Panc1 (cell line): ENCODE data around the gene SLC9C1. TPM values are rescaled to one million over a fixed set of nuclear protein-coding genes. Genes with fewer than 3 reads are reported as not detected.

Source experiments
- ATAC-seq: fragments of 200-7000 bp; cut with Tn5 transposase; 2 replicates; pipeline ENCODE4 v1.9.1; 2020; ENCODE audit warnings: mild to moderate bottlenecking, moderate library complexity
- BruUV-seq: library from RNA; stranded (reverse); fragments of 400-500 nt; replicated peaks from 2 replicates; lab custom pipeline; 2021; lab: Mats Ljungman, UMichigan
- CTCF ChIA-PET: fragments of 300-600 bp; sonication (Branson Sonifier 250); formaldehyde crosslinking; loops from one replicate; lab custom pipeline; 2022; ENCODE audit warnings: antibody characterized with exemption; lab: Charles Lee
- POLR2A ChIA-PET: fragments of 300-600 bp; sonication (Branson Sonifier 250); formaldehyde crosslinking; loops from one replicate; lab custom pipeline; 2022; ENCODE audit warnings: antibody characterized with exemption; lab: Charles Lee
- DNase-seq: peaks from one replicate; pipeline ENCODE4 v3.0.0-alpha.2; 2010; ENCODE audit warnings: low read depth, low spot score
- H3K27ac ChIP-seq: 2 replicates; pipeline ENCODE4 v1.5.1; 2011; ENCODE audit warnings: mild to moderate bottlenecking, low read length, inconsistent platforms
- H3K27me3 ChIP-seq: fragments of 200-500 bp; sonication (Bioruptor generic); 2 replicates; pipeline ENCODE4 v1.6.0; 2014; ENCODE audit warnings: low read length, inconsistent platforms; ENCODE audit not compliant: control insufficient read depth, insufficient read depth
- H3K36me3 ChIP-seq: fragments of 200-500 bp; sonication (Bioruptor generic); 2 replicates; pipeline ENCODE4 v1.5.1; 2014; ENCODE audit warnings: inconsistent platforms, mild to moderate bottlenecking, low read length, moderate library complexity; ENCODE audit not compliant: control insufficient read depth, insufficient read depth
- H3K4me1 ChIP-seq: 2 replicates; pipeline ENCODE4 v1.5.1; 2011; ENCODE audit warnings: inconsistent platforms, mild to moderate bottlenecking, low read length, moderate library complexity; ENCODE audit not compliant: control insufficient read depth, insufficient read depth
- H3K4me3 ChIP-seq, 2 experiments: 2 replicates each; pipeline ENCODE4 v1.5.1; 2011 to 2012; ENCODE audit warnings: low read depth in 2 of 2, low read length in 2 of 2, mild to moderate bottlenecking in 2 of 2, inconsistent platforms in 1 of 2, moderate library complexity in 1 of 2
- H3K9me3 ChIP-seq: fragments of 200-500 bp; sonication (Bioruptor generic); 2 replicates; pipeline ENCODE4 v1.5.1; 2014; ENCODE audit warnings: low read depth, mild to moderate bottlenecking, inconsistent platforms, low read length, moderate library complexity; ENCODE audit not compliant: control insufficient read depth, insufficient read depth
- CTCF ChIP-seq: fragments of 450-650 bp; IDR thresholded peaks from 2 replicates; pipeline ENCODE4 v1.5.1; 2017; ENCODE audit warnings: mild to moderate bottlenecking
- POLR2AphosphoS5 ChIP-seq: IDR thresholded peaks from 2 replicates; pipeline ENCODE4 v1.6.1; 2012; ENCODE audit warnings: mild to moderate bottlenecking, low read depth, low read length, moderate library complexity
- SIN3A ChIP-seq: IDR thresholded peaks from 2 replicates; pipeline ENCODE4 v1.6.1; 2012; ENCODE audit warnings: low read depth, mild to moderate bottlenecking, low read length, moderate library complexity, borderline replicate concordance; ENCODE audit not compliant: insufficient read depth
- TCF7L2 ChIP-seq: IDR thresholded peaks from 2 replicates; pipeline ENCODE4 v1.6.1; 2011; ENCODE audit warnings: mild to moderate bottlenecking, low read depth, low read length, inconsistent platforms
- in situ Hi-C: cut with HindIII; loops from 2 replicates; pipeline ENCODE4 v1.10.0; 2016; ENCODE audit warnings: low sequenced_read_pairs, low pct_unique_long_range_greater_than_20kb
- intact Hi-C: fragments of 100-400 bp; cut with micrococcal nuclease; formaldehyde crosslinking; loops from one replicate; pipeline ENCODE4 v1.10.0; 2022; ENCODE audit not compliant: unreplicated experiment
- total RNA-seq: library from RNA; stranded (reverse); gene quantifications from one replicate; pipeline ENCODE4 v1.2.1, GENCODE V29; 2021; ENCODE audit not compliant: unreplicated experiment
- TF ChIP-seq, protein P1 (sequence below), 2 experiments: IDR thresholded peaks; 2 replicates each; pipeline ENCODE4 v1.6.1; 2011 to 2012; ENCODE audit warnings: low read depth in 2 of 2, control low read depth in 1 of 2, low read length in 1 of 2, mild to moderate bottlenecking in 1 of 2, moderate library complexity in 1 of 2; ENCODE audit not compliant: insufficient read depth in 1 of 2

Gene SLC9C1
- total RNA-seq, 1 experiment from 2014 or later = not detected

DNA sequence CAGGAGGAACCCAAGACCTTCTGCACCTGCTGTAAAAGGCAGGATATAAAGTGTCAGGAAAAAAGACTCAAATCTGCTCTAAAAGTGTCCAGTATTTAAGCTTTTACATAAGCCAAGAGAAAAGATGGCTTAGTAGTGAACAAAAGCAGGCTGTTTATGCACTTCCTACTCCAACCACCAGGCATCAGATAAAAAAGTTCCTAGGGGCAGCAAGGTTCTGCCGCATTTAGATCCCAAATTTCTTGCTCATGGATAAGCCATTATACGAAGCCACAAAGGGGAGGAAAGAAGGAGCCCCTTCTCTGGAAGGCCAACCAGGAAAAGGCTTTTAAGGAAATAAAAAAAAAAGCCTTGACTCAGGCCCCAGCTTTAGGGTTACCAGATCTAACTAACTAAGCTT lies 10.6 kb upstream of the SLC9C1 start:
- Histone ChIP-seq H3K4me1 (no peaks in the 10 kb centered on the region), H3K36me3 (no peaks in the 10 kb centered on the region), H3K4me3 (no peak overlapping the region), H3K27me3 (no peaks in the 10 kb centered on the region), H3K9me3 (no peaks in the 10 kb centered on the region), H3K27ac (no peak overlapping the region)
- CTCF ChIA-PET = no interaction called here
- POLR2A ChIA-PET = no interaction called here
- intact Hi-C loops (no loop called here), in situ Hi-C loops (no loop called here)
- BruUV-seq = no TSS peak
- DNase-seq = no peak
- TF ChIP-seq CTCF = no peak; the same call in 1 of the 2 replicates
- TF ChIP-seq, protein P1, sequence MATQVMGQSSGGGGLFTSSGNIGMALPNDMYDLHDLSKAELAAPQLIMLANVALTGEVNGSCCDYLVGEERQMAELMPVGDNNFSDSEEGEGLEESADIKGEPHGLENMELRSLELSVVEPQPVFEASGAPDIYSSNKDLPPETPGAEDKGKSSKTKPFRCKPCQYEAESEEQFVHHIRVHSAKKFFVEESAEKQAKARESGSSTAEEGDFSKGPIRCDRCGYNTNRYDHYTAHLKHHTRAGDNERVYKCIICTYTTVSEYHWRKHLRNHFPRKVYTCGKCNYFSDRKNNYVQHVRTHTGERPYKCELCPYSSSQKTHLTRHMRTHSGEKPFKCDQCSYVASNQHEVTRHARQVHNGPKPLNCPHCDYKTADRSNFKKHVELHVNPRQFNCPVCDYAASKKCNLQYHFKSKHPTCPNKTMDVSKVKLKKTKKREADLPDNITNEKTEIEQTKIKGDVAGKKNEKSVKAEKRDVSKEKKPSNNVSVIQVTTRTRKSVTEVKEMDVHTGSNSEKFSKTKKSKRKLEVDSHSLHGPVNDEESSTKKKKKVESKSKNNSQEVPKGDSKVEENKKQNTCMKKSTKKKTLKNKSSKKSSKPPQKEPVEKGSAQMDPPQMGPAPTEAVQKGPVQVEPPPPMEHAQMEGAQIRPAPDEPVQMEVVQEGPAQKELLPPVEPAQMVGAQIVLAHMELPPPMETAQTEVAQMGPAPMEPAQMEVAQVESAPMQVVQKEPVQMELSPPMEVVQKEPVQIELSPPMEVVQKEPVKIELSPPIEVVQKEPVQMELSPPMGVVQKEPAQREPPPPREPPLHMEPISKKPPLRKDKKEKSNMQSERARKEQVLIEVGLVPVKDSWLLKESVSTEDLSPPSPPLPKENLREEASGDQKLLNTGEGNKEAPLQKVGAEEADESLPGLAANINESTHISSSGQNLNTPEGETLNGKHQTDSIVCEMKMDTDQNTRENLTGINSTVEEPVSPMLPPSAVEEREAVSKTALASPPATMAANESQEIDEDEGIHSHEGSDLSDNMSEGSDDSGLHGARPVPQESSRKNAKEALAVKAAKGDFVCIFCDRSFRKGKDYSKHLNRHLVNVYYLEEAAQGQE (IDR thresholded peaks at IDR 0.05; ENCODE audit: insufficient read depth in 1 of 2, low read depth in 2 of 2, low read length in 1 of 2) = no peak
- no peak for TF ChIP-seq TCF7L2
- TF ChIP-seq POLR2AphosphoS5 = no peak
- no peak for TF ChIP-seq SIN3A
- ATAC-seq = no peak

DNA sequence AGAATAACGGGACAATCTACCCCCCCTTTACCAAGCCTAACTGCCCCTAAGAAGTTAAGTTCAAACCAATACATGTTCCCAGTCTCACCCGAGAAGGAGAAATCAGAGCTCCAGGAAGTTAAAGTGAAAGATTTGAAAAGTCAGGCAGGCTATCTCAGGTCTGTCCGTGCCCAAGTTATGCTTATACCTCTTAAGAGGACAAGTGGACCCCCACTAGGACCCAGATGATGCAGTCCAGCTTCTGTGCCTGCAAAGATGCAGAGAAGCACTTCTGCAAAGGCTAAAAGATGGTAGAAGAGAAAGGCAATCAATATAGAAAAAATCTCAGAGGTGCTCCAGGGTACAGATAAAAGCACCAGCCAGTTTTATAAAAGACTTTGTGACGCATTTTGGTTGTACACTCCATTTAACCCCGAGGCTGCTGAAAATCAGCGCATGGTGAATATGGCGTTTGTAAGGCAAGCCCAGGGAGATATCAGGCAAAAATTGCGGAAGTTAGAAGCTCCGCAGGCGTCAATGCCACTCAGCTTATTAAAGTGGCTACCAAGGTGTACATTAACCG lies 9.8 kb upstream of the SLC9C1 start:
- ATAC-seq (no peak), DNase-seq (no peak)
- in situ Hi-C loops = no loop called here
- ChIA-PET CTCF (no interaction called here), POLR2A (no interaction called here)
- intact Hi-C loops = no loop called here
- Histone ChIP-seq H3K27me3 (no peaks in the 10 kb centered on the region), H3K4me1 (no peaks in the 10 kb centered on the region), H3K36me3 (no peaks in the 10 kb centered on the region), H3K4me3 (peak overlapping the region in 1 of 2 experiments; percentile 23; a peak in 1 of 4 replicates), H3K9me3 (no peaks in the 10 kb centered on the region), H3K27ac (no peak overlapping the region)
- no TSS peak for BruUV-seq
- TF ChIP-seq TCF7L2 = no peak
- TF ChIP-seq, protein P1 (IDR thresholded peaks at IDR 0.05; ENCODE audit: insufficient read depth in 1 of 2, low read depth in 2 of 2, low read length in 1 of 2) = no peak
- TF ChIP-seq POLR2AphosphoS5 = no peak
- no peak for TF ChIP-seq CTCF
- TF ChIP-seq SIN3A = no peak
